Muscle of leg (tissue), 11 donors: Measurements from ENCODE around the gene ANXA8L1. TPM values are rescaled to one million over a fixed set of nuclear protein-coding genes. Genes with fewer than 3 reads are reported as not detected.
"Not testable (repeated sequence)": the region's sequence is repeated elsewhere in the genome, so short reads cannot be mapped to it uniquely, and the experiment has no call there.

Experiments
- DNase-seq: peaks from one replicate; pipeline ENCODE4 v3.0.0; 2013
- H3K27ac ChIP-seq: one replicate; pipeline ENCODE4 v1.5.1; 2013; ENCODE audit warnings: mild to moderate bottlenecking, low read length, control low read depth
- H3K27me3 ChIP-seq: one replicate; pipeline ENCODE4 v1.6.1; 2013; ENCODE audit warnings: low read length; ENCODE audit not compliant: control insufficient read depth, insufficient read depth
- H3K36me3 ChIP-seq: one replicate; pipeline ENCODE4 v1.6.1; 2013; ENCODE audit warnings: low read length; ENCODE audit not compliant: control insufficient read depth, insufficient read depth
- H3K4me1 ChIP-seq: one replicate; pipeline ENCODE4 v1.6.1; 2013; ENCODE audit warnings: low read length; ENCODE audit not compliant: control insufficient read depth, insufficient read depth
- H3K4me3 ChIP-seq: one replicate; pipeline ENCODE4 v1.5.1; 2013; ENCODE audit warnings: low read length, control low read depth
- H3K9me3 ChIP-seq: replicated peaks from 2 replicates; pipeline ENCODE4 v1.6.1; 2013; ENCODE audit warnings: low read depth, low read length; ENCODE audit not compliant: control insufficient read depth
- WGBS: methylation state at CpG from one replicate; pipeline ENCODE4 v1.1.5; 2013; ENCODE audit warnings: missing lambda C conversion rate; ENCODE audit not compliant: insufficient coverage; 5-methylcytosine and 5-hydroxymethylcytosine counted together
- polyA plus RNA-seq, 8 donors: library from polyadenylated mRNA; unstranded; fragments of 120-200 nt; gene quantifications; one replicate each; pipeline versions ENCODE4 v1.2.1 to v1.2.3, GENCODE V29; 2013; ENCODE audit warnings: inconsistent platforms in 1 of 8, low replicate concordance in 1 of 8; ENCODE audit not compliant: insufficient read length in 8 of 8, insufficient read depth in 1 of 8
- total RNA-seq: library from RNA; stranded (reverse); fragments of 120-200 nt; gene quantifications from one replicate; pipeline ENCODE4 v1.2.4, GENCODE V29; 2013

Gene ANXA8L1
- total and polyA plus RNA-seq, 9 donors = 0.15 to 3.9 (median 0.32) TPM; not detected in 5

- not testable (repeated sequence) for H3K4me3 ChIP-seq, H3K9me3 ChIP-seq, H3K4me1 ChIP-seq, DNase-seq, H3K36me3 ChIP-seq, H3K27ac ChIP-seq, H3K27me3 ChIP-seq
- WGBS = 93% methylated on average over 2 of the region's 11 CpGs
Observed at GRCh38 chr10:46368956-46369355, 6.6 kb upstream of the ANXA8L1 start.

- not testable (repeated sequence) for H3K36me3 ChIP-seq, H3K9me3 ChIP-seq, H3K27me3 ChIP-seq, DNase-seq, H3K4me1 ChIP-seq, H3K27ac ChIP-seq, H3K4me3 ChIP-seq
- 86% methylated on average over 1 of the region's 3 CpGs for WGBS
Observed at GRCh38 chr10:46374410-46374809, 1.2 kb upstream of the ANXA8L1 start.

- not testable (repeated sequence) for H3K4me1 ChIP-seq, H3K27ac ChIP-seq, H3K9me3 ChIP-seq, H3K36me3 ChIP-seq, DNase-seq, H3K4me3 ChIP-seq, H3K27me3 ChIP-seq
- WGBS = no CpG with 5 or more reads among the region's 1 CpG
Observed at GRCh38 chr10:46377022-46377421, 1.4 kb downstream of the ANXA8L1 start.

- not testable (repeated sequence) for DNase-seq, H3K27me3 ChIP-seq, H3K4me1 ChIP-seq, H3K9me3 ChIP-seq, H3K36me3 ChIP-seq, H3K4me3 ChIP-seq, H3K27ac ChIP-seq
- no CpG with 5 or more reads among the region's 4 CpGs for WGBS
Observed at GRCh38 chr10:46377651-46378050, 2.1 kb downstream of the ANXA8L1 start.

GRCh38 chr10:46378108-46378507 lies 2.5 kb downstream of the ANXA8L1 start:
- not testable (repeated sequence) for H3K9me3 ChIP-seq, H3K27me3 ChIP-seq, H3K4me3 ChIP-seq, H3K27ac ChIP-seq, H3K4me1 ChIP-seq, DNase-seq, H3K36me3 ChIP-seq
- WGBS = no CpG with 5 or more reads among the region's 8 CpGs

GRCh38 chr10:46379233-46379848 lies 3.8 kb downstream of the ANXA8L1 start:
- H3K9me3 ChIP-seq, H3K36me3 ChIP-seq, H3K4me3 ChIP-seq, H3K4me1 ChIP-seq, H3K27ac ChIP-seq, DNase-seq, H3K27me3 ChIP-seq: not testable (repeated sequence)
- WGBS = no CpG with 5 or more reads among the region's 5 CpGs

- not testable (repeated sequence) for H3K9me3 ChIP-seq, H3K4me1 ChIP-seq, DNase-seq, H3K27ac ChIP-seq, H3K27me3 ChIP-seq, H3K36me3 ChIP-seq, H3K4me3 ChIP-seq
- no CpG with 5 or more reads among the region's 7 CpGs for WGBS
Observed at GRCh38 chr10:46385858-46386257, 10.3 kb downstream of the ANXA8L1 start.

- H3K4me3 ChIP-seq, H3K4me1 ChIP-seq, DNase-seq, H3K27ac ChIP-seq, H3K27me3 ChIP-seq, H3K9me3 ChIP-seq, H3K36me3 ChIP-seq: not testable (repeated sequence)
- WGBS = no CpG with 5 or more reads among the region's 4 CpGs
Observed at GRCh38 chr10:46386694-46387093, 11.1 kb downstream of the ANXA8L1 start.

- not testable (repeated sequence) for H3K9me3 ChIP-seq, H3K4me3 ChIP-seq, H3K4me1 ChIP-seq, H3K27ac ChIP-seq, DNase-seq, H3K36me3 ChIP-seq, H3K27me3 ChIP-seq
- no CpG with 5 or more reads among the region's 11 CpGs for WGBS
Observed at GRCh38 chr10:46387309-46387902, 11.8 kb downstream of the ANXA8L1 start.

- H3K27ac ChIP-seq, DNase-seq, H3K36me3 ChIP-seq, H3K4me3 ChIP-seq, H3K27me3 ChIP-seq, H3K4me1 ChIP-seq, H3K9me3 ChIP-seq: not testable (repeated sequence)
- no CpG with 5 or more reads among the region's 6 CpGs for WGBS
Observed at GRCh38 chr10:46391422-46391821, 15.8 kb downstream of the ANXA8L1 start.
